PC-3 (cell line): ENCODE measurements around the gene SLCO3A1. TPM values are rescaled to one million over a fixed set of nuclear protein-coding genes. Genes with fewer than 3 reads are reported as not detected.

Source experiments
- ATAC-seq: fragments of 200-7000 bp; cut with Tn5 transposase; 2 replicates; pipeline ENCODE4 v1.9.1; 2020; ENCODE audit warnings: mild to moderate bottlenecking, moderate library complexity
- BruUV-seq: library from RNA; stranded (reverse); fragments of 400-500 nt; replicated peaks from 2 replicates; lab custom pipeline; 2021; lab: Mats Ljungman, UMichigan
- CTCF ChIA-PET: fragments of 300-600 bp; sonication (Branson Sonifier 250); formaldehyde crosslinking; loops from one replicate; lab custom pipeline; 2022; ENCODE audit warnings: antibody characterized with exemption; lab: Charles Lee
- POLR2A ChIA-PET: fragments of 300-600 bp; sonication (Branson Sonifier 250); formaldehyde crosslinking; loops from one replicate; lab custom pipeline; 2022; ENCODE audit warnings: antibody characterized with exemption; ENCODE audit not compliant: unreplicated experiment; lab: Charles Lee
- DNase-seq: peaks from one replicate; pipeline ENCODE4 v3.0.0-alpha.2; 2015
- H2AFZ ChIP-seq: fragments of 300-600 bp; sonication (generic); 2 replicates; pipeline ENCODE4 v1.6.0; 2016; ENCODE audit warnings: antibody characterized with exemption, low read length
- H3F3A ChIP-seq: fragments of 300-600 bp; sonication (generic); one replicate; pipeline ENCODE4 v1.6.0; 2017; ENCODE audit warnings: antibody characterized with exemption, low read length, control low read depth, mild to moderate bottlenecking; ENCODE audit not compliant: unreplicated experiment
- H3K27ac ChIP-seq: fragments of 300-600 bp; sonication (generic); 2 replicates; pipeline ENCODE4 v1.5.1; 2016; ENCODE audit warnings: mild to moderate bottlenecking, low read length
- H3K27me3 ChIP-seq: fragments of 300-600 bp; sonication (generic); 2 replicates; pipeline ENCODE4 v1.6.1; 2016; ENCODE audit warnings: low read length, mixed read lengths
- H3K36me3 ChIP-seq: fragments of 300-600 bp; sonication (generic); 2 replicates; pipeline ENCODE4 v1.6.1; 2016; ENCODE audit warnings: low read depth, mixed run types, low read length, mixed read lengths
- H3K4me1 ChIP-seq: fragments of 300-600 bp; sonication (generic); 2 replicates; pipeline ENCODE4 v1.5.1; 2016; ENCODE audit warnings: low read length; ENCODE audit not compliant: insufficient read depth
- H3K4me2 ChIP-seq: fragments of 300-600 bp; sonication (generic); 2 replicates; pipeline ENCODE4 v1.6.0; 2016; ENCODE audit warnings: low read length
- H3K4me3 ChIP-seq: fragments of 300-600 bp; sonication (generic); 2 replicates; pipeline ENCODE4 v1.5.1; 2016; ENCODE audit warnings: mild to moderate bottlenecking, low read length, mixed read lengths
- H3K79me2 ChIP-seq: fragments of 300-600 bp; sonication (generic); 2 replicates; pipeline ENCODE4 v1.6.1; 2017; ENCODE audit warnings: low read length, mixed read lengths
- H3K9ac ChIP-seq: fragments of 300-600 bp; sonication (generic); 2 replicates; pipeline ENCODE4 v1.6.0; 2016; ENCODE audit warnings: mild to moderate bottlenecking, low read length
- H3K9me2 ChIP-seq: fragments of 300-600 bp; sonication (generic); replicated peaks from 2 replicates; pipeline ENCODE4 v1.6.1; 2016; ENCODE audit warnings: mixed run types, low read length, mixed read lengths
- H3K9me3 ChIP-seq: fragments of 300-600 bp; sonication (generic); 2 replicates; pipeline ENCODE4 v1.6.1; 2016; ENCODE audit warnings: low read length, mixed read lengths
- H4K20me1 ChIP-seq: fragments of 300-600 bp; sonication (generic); 2 replicates; pipeline ENCODE4 v1.6.1; 2016; ENCODE audit warnings: low read length, mixed read lengths
- CTCF ChIP-seq: fragments of 300-600 bp; sonication (generic); conservative IDR thresholded peaks from 2 replicates; pipeline ENCODE4 v1.5.1; 2017; ENCODE audit warnings: antibody characterized with exemption, low read depth, mild to moderate bottlenecking, low read length
- EZH2 ChIP-seq: fragments of 300-600 bp; sonication (generic); IDR thresholded peaks from one replicate; pipeline ENCODE4 v1.6.1; 2017; ENCODE audit warnings: antibody characterized with exemption, mild to moderate bottlenecking, low read length; ENCODE audit not compliant: unreplicated experiment
- EZH2phosphoT487 ChIP-seq: fragments of 300-600 bp; sonication (generic); IDR thresholded peaks from 2 replicates; pipeline ENCODE4 v1.6.1; 2018; ENCODE audit warnings: mild to moderate bottlenecking, antibody characterized with exemption, low read length, borderline replicate concordance
- intact Hi-C: fragments of 100-400 bp; cut with micrococcal nuclease; formaldehyde crosslinking; loops from 2 replicates; pipeline ENCODE4 v1.9.0; 2023
- total RNA-seq: library from RNA; depleted of rRNA; stranded (reverse); fragments of >200 nt; gene quantifications from 2 replicates; pipeline ENCODE4 v1.2.3, GENCODE V29; 2014

Gene SLCO3A1
- total RNA-seq, 1 experiment from 2014 or later: 0.07 TPM

GRCh38 chr15:92115834-92116233 is 262.3 kb downstream of the SLCO3A1 start:
- H3K36me3 ChIP-seq: no peaks in the 10 kb centered on the region
- H3K4me3 ChIP-seq: no peak overlapping the region
- no peaks in the 10 kb centered on the region for H3K4me1 ChIP-seq
- H4K20me1 ChIP-seq: no peaks in the 10 kb centered on the region
- H3K27ac ChIP-seq: no peak overlapping the region
- no peak overlapping the region for H3K4me2 ChIP-seq
- no peaks in the 10 kb centered on the region for H3F3A ChIP-seq
- no peaks in the 10 kb centered on the region for H3K9me3 ChIP-seq
- ChIA-PET CTCF (no interaction called here), POLR2A (no interaction called here)
- no peak overlapping the region for H3K9ac ChIP-seq
- no peak for ATAC-seq
- no peak for DNase-seq
- H3K27me3 ChIP-seq: peaks cover 51% of the 10 kb centered on the region
- intact Hi-C loops: no loop called here
- BruUV-seq: no TSS peak
- no peak overlapping the region for H2AFZ ChIP-seq
- no peaks in the 10 kb centered on the region for H3K9me2 ChIP-seq
- H3K79me2 ChIP-seq: no peaks in the 10 kb centered on the region
- TF ChIP-seq CTCF (no peak), EZH2 (no peak), EZH2phosphoT487 (no peak)

- H3K4me2 ChIP-seq: no peak overlapping the region
- POLR2A ChIA-PET: no interaction called here
- H3K9ac ChIP-seq: no peak overlapping the region
- no peaks in the 10 kb centered on the region for H3K9me3 ChIP-seq
- H4K20me1 ChIP-seq: no peaks in the 10 kb centered on the region
- BruUV-seq: no TSS peak
- DNase-seq: no peak
- no peak for ATAC-seq
- TF ChIP-seq EZH2: no peak
- TF ChIP-seq EZH2phosphoT487: no peak
- TF ChIP-seq CTCF: no peak
- H3K36me3 ChIP-seq: no peaks in the 10 kb centered on the region
- no peak overlapping the region for H2AFZ ChIP-seq
- H3K9me2 ChIP-seq: no peaks in the 10 kb centered on the region
- H3K4me1 ChIP-seq: no peaks in the 10 kb centered on the region
- intact Hi-C loops: no loop called here
- no peak overlapping the region for H3K27ac ChIP-seq
- CTCF ChIA-PET: no interaction called here
- H3K4me3 ChIP-seq: no peak overlapping the region
- no peaks in the 10 kb centered on the region for H3K79me2 ChIP-seq
- peaks cover 50% of the 10 kb centered on the region for H3K27me3 ChIP-seq
- H3F3A ChIP-seq: no peaks in the 10 kb centered on the region
Observed at GRCh38 chr15:92116330-92116729, 262.8 kb downstream of the SLCO3A1 start.

- intact Hi-C loops: no loop called here
- H3K27me3 ChIP-seq: peaks cover 46% of the 10 kb centered on the region
- H3K4me3 ChIP-seq: no peak overlapping the region
- no peak for DNase-seq
- POLR2A ChIA-PET: no interaction called here
- no peaks in the 10 kb centered on the region for H4K20me1 ChIP-seq
- H3K4me1 ChIP-seq: no peaks in the 10 kb centered on the region
- no peaks in the 10 kb centered on the region for H3K9me2 ChIP-seq
- no peak for TF ChIP-seq CTCF
- TF ChIP-seq EZH2phosphoT487: no peak
- no peak for TF ChIP-seq EZH2
- H3F3A ChIP-seq: no peaks in the 10 kb centered on the region
- no peaks in the 10 kb centered on the region for H3K9me3 ChIP-seq
- H3K36me3 ChIP-seq: no peaks in the 10 kb centered on the region
- H3K4me2 ChIP-seq: no peak overlapping the region
- CTCF ChIA-PET: no interaction called here
- no peak overlapping the region for H3K9ac ChIP-seq
- no peak overlapping the region for H3K27ac ChIP-seq
- BruUV-seq: no TSS peak
- H2AFZ ChIP-seq: no peak overlapping the region
- no peaks in the 10 kb centered on the region for H3K79me2 ChIP-seq
- ATAC-seq: no peak
Observed at GRCh38 chr15:92117261-92117731, 263.8 kb downstream of the SLCO3A1 start.
